Stimulated activated naive CD8-positive, alpha-beta T cell treated with anti-CD3 and anti-CD28 coated beads, Interleukin-15, amount 100 ng/mL, for 72 hours (primary cell): Measurements from ENCODE around the gene EML4.
"Not testable (repeated sequence)": the region's sequence is repeated elsewhere in the genome, so short reads cannot be mapped to it uniquely, and the experiment has no call there.

Experiments used
- ATAC-seq: fragments of 150-1000 bp; cut with Tn5 transposase; 2 replicates; pipeline ENCODE4 v1.10.0; 2021; ENCODE audit warnings: mild to moderate bottlenecking, moderate library complexity
- DNase-seq, 2 donors: peaks; one replicate each; pipeline ENCODE4 v3.0.0; 2021 to 2022
- H3K27ac Mint-ChIP-seq, 2 donors: one replicate each; pipeline ENCODE4 v1.8.0; 2022; ENCODE audit warnings: mild to moderate bottlenecking in 2 of 2, mixed read lengths in 2 of 2, moderate library complexity in 2 of 2
- H3K27me3 Mint-ChIP-seq: one replicate; pipeline ENCODE4 v1.8.0; 2022; ENCODE audit warnings: mixed read lengths
- H3K4me1 Mint-ChIP-seq: one replicate; pipeline ENCODE4 v1.8.0; 2022; ENCODE audit warnings: mild to moderate bottlenecking, mixed read lengths
- H3K4me3 Mint-ChIP-seq, 2 donors: one replicate each; pipeline ENCODE4 v1.8.0; 2022; ENCODE audit warnings: mild to moderate bottlenecking in 2 of 2, mixed read lengths in 2 of 2, moderate library complexity in 1 of 2
- H3K9me3 Mint-ChIP-seq, 2 donors: one replicate each; pipeline ENCODE4 v1.8.0; 2022; ENCODE audit warnings: mixed read lengths in 2 of 2

The EML4 gene

DNA sequence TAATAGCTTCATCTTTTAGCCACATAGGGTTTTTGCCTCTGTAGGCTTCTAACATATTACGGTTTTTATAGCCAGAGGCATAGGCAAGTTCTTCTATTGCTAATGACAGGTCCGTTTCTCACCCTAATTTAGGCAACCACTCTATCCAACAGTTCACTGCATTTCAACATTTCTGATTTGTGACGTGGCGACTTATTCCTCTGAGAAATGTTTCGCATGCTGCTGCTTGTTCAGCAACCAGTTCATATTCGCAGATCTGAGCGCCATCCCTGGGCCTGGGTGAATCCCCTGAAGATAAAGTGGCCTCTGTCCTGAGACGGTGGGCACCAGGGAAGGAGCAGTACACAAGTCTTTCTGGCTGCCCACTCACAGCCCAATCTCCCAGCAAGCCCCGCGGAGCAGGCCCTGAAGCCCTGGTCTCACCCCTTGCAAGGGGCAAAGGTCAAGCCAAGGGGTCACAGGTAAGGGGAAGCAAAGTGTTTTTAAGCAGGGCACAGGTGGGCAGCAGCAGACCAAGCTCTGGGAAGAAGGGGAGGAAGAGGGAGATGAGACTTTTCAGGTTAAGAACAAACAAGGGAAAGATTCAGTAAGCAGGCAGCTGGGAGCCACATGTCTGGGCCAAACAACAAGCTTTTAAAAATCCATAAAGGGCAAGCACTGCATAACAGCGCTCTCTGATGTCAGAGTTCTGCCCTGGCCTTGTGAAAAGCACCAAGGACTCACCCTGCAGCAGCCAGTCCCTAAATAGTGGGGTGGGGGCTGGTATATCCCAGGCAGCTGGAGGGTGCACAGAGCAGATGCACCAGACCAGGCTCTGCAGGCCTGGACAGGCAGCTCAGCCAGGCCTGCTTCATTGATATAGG is 202.7 kb downstream of the EML4 start:
- no peaks in the 10 kb centered on the region for H3K27me3 Mint-ChIP-seq
- no peak overlapping the region for H3K4me3 Mint-ChIP-seq
- H3K4me1 Mint-ChIP-seq = peaks cover 21% of the 10 kb centered on the region
- DNase-seq (no peak), ATAC-seq (no peak)
- H3K27ac Mint-ChIP-seq = peak overlapping the region in 1 of 2 donors; percentile 14
- H3K9me3 Mint-ChIP-seq = no peaks in the 10 kb centered on the region

DNA sequence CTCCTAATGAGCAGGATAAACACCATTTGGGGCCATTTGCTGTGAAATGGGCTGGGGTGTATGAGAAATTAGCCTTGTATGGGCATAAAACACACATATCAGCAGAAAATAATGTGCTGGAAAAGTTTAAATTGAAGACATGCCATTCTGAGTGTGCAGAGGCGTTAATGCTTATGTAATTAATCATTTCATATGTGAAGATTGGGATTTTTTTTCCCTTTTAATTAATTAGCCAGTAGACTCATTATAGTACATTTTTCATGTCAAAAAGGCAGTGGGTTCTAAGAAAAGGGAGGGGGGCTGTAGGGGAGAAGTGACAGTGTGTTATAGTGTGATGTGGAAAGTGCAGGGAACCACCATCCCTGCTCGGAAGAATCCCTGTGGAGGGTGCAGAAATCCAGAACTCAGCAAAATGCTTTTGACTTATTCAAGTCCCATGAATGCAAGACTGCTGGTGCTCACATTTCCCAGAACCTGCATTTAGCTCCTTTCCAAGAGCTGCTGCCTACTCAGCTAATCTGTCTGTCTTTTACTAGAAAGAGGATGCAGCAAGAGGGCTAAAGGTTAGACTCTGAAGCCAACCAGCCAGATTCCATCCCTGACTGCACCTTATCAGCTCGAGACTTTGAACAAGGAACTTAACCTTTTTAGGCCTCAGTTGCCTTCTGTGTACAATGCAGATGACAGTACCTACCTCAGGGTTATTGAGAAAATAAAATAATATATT is 203.5 kb downstream of the EML4 start:
- peaks cover 13% of the 10 kb centered on the region for H3K4me1 Mint-ChIP-seq
- no peak overlapping the region for H3K27ac Mint-ChIP-seq
- H3K4me3 Mint-ChIP-seq = no peak overlapping the region
- H3K27me3 Mint-ChIP-seq = no peaks in the 10 kb centered on the region
- no peak for DNase-seq
- no peak for ATAC-seq
- H3K9me3 Mint-ChIP-seq = no peaks in the 10 kb centered on the region

DNA sequence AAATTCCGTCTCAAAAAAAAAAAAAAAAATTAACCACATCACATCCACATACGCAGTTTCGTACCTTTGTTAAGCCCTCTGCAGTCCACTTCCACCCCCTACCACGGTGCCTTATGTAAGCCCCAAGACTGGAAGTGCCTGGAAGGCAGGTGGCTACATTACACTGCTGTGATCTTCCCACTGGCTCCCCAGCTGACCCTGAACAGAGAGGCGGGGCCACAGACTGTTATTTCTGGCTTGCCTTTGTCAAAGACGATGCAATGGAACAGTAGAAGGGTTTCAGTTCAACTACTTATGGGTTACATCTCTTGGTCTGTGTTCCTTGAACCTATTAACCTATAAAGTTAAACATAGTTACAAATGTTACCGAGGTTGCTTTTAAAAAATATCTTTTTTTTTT is 207.6 kb downstream of the EML4 start:
- no peak overlapping the region for H3K27ac Mint-ChIP-seq
- H3K4me1 Mint-ChIP-seq = no peaks in the 10 kb centered on the region
- ATAC-seq (no peak), DNase-seq (no peak)
- H3K4me3 Mint-ChIP-seq = no peak overlapping the region
- no peaks in the 10 kb centered on the region for H3K27me3 Mint-ChIP-seq
- H3K9me3 Mint-ChIP-seq = no peaks in the 10 kb centered on the region

DNA sequence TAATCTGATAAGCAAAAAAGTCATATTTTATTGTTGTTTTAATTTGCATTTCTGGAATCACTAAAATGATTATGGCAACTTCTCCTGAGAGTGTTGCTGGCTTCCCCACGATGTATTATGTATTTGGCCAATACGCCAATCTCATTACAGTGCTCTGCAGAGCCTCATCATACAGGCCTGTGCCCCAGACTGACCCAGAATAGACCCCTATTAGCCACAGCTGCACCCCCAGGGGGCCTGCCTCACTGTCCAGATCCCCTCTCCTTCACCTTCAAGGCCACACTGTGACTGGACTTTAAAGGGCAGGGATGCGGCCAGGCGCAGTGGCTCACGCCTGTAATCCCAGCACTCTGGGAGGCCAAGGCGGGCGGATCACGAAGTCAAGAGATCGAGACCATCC is 209.3 kb downstream of the EML4 start:
- H3K9me3 Mint-ChIP-seq = no peaks in the 10 kb centered on the region
- no peaks in the 10 kb centered on the region for H3K4me1 Mint-ChIP-seq
- no peak overlapping the region for H3K27ac Mint-ChIP-seq
- H3K4me3 Mint-ChIP-seq = no peak overlapping the region
- ATAC-seq = no peak
- no peaks in the 10 kb centered on the region for H3K27me3 Mint-ChIP-seq
- no peak for DNase-seq

DNA sequence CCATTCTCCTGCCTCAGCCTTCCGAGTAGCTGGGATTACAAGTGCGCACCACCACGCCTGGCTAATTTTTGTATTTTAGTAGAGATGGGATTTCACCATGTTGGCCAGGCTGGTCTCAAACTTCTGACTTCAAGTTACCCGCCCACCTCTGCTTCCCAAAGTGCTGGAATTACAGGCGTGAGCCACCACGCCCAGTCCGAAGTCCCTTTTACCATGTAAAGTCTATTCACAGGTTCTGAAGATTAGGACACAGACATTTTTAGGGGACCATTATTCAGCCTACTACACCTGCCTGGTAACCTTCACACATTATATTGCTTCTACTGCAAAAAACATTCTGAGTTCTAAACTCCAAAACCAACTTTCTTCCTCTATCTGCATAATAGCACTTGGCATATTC is 210.9 kb downstream of the EML4 start:
- not testable (repeated sequence) for H3K4me3 Mint-ChIP-seq, H3K4me1 Mint-ChIP-seq, H3K27ac Mint-ChIP-seq, H3K27me3 Mint-ChIP-seq, DNase-seq, ATAC-seq, H3K9me3 Mint-ChIP-seq

DNA sequence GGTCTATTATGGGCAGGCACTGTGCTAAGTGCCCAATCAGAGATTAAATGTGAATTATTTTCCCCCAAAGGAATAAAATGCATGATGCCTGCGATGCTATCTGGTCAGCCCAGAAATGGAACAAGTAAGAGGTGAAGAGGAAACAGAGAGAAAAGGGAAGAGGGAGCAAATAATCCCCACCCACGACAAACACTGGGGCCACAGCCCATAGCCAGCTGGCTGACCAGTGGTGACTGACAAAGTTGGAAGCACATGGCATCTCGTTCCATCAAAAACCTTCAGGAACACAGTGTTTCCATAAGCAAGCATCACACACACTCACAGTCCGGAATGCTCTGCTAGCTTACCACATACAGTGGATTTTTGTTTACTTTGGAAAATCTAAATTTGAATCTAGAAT is 213.0 kb downstream of the EML4 start:
- H3K4me1 Mint-ChIP-seq = no peaks in the 10 kb centered on the region
- H3K9me3 Mint-ChIP-seq = no peaks in the 10 kb centered on the region
- ATAC-seq (no peak), DNase-seq (no peak)
- H3K27me3 Mint-ChIP-seq = no peaks in the 10 kb centered on the region
- no peak overlapping the region for H3K4me3 Mint-ChIP-seq
- no peak overlapping the region for H3K27ac Mint-ChIP-seq
